Measurements from ENCODE around the gene FBN2. TPM values are rescaled to one million over a fixed set of nuclear protein-coding genes. Genes with fewer than 3 reads are reported as not detected.

The FBN2 gene
- total and polyA plus RNA-seq, 2 donors (not counting 1 experiment from before 2014, with no cell fraction given), result 43.1 to 80.1 TPM

- H3K9me3 ChIP-seq (ENCODE audit: control insufficient read depth, insufficient read depth, low read depth, low read length), result no peaks in the 10 kb centered on the region
- DNase-seq (ENCODE audit: low read depth in 2 of 2), result no peak
- no peak overlapping the region for H3K4me3 ChIP-seq (replicated peaks in 1 of 4; ENCODE audit: control extremely low read depth in 1 of 4, insufficient read depth in 1 of 4, low read depth in 3 of 4, low read length in 4 of 4)
- no peaks in the 10 kb centered on the region for H3K27me3 ChIP-seq (ENCODE audit: control insufficient read depth, insufficient read depth, low read length)
- no peak for TF ChIP-seq EZH2 (IDR thresholded peaks at IDR 0.05; ENCODE audit: low read length, missing control alignments)
- TF ChIP-seq, protein P1, sequence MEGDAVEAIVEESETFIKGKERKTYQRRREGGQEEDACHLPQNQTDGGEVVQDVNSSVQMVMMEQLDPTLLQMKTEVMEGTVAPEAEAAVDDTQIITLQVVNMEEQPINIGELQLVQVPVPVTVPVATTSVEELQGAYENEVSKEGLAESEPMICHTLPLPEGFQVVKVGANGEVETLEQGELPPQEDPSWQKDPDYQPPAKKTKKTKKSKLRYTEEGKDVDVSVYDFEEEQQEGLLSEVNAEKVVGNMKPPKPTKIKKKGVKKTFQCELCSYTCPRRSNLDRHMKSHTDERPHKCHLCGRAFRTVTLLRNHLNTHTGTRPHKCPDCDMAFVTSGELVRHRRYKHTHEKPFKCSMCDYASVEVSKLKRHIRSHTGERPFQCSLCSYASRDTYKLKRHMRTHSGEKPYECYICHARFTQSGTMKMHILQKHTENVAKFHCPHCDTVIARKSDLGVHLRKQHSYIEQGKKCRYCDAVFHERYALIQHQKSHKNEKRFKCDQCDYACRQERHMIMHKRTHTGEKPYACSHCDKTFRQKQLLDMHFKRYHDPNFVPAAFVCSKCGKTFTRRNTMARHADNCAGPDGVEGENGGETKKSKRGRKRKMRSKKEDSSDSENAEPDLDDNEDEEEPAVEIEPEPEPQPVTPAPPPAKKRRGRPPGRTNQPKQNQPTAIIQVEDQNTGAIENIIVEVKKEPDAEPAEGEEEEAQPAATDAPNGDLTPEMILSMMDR (conservative IDR thresholded peaks at IDR 0.05 in 1 of 2, IDR thresholded peaks at IDR 0.05 in 1 of 2; ENCODE audit: low read depth in 1 of 2, low read length in 2 of 2), result no peak
- no peak overlapping the region for H3K4me2 ChIP-seq (ENCODE audit: extremely low read depth, insufficient read depth, low read length)
- H3K79me2 ChIP-seq (ENCODE audit: control insufficient read depth, insufficient read depth, low read length), result no peaks in the 10 kb centered on the region
- no peaks in the 10 kb centered on the region for H3K36me3 ChIP-seq (ENCODE audit: control insufficient read depth, insufficient read depth, low read length)
- no peaks in the 10 kb centered on the region for H4K20me1 ChIP-seq (ENCODE audit: control insufficient read depth, extremely low read depth, insufficient read depth, low read length)
- H2AFZ ChIP-seq (ENCODE audit: low read length), result no peak overlapping the region
- no peak overlapping the region for H3K9ac ChIP-seq (ENCODE audit: insufficient read depth, low read length)
- no peaks in the 10 kb centered on the region for H3K4me1 ChIP-seq (ENCODE audit: control insufficient read depth, extremely low read depth, insufficient read depth, low read length)
- H3K27ac ChIP-seq (ENCODE audit: insufficient read depth, low read length), result no peak overlapping the region
Observed at GRCh38 chr5:128549496-128549895, 11.5 kb upstream of the FBN2 start.

DNA sequence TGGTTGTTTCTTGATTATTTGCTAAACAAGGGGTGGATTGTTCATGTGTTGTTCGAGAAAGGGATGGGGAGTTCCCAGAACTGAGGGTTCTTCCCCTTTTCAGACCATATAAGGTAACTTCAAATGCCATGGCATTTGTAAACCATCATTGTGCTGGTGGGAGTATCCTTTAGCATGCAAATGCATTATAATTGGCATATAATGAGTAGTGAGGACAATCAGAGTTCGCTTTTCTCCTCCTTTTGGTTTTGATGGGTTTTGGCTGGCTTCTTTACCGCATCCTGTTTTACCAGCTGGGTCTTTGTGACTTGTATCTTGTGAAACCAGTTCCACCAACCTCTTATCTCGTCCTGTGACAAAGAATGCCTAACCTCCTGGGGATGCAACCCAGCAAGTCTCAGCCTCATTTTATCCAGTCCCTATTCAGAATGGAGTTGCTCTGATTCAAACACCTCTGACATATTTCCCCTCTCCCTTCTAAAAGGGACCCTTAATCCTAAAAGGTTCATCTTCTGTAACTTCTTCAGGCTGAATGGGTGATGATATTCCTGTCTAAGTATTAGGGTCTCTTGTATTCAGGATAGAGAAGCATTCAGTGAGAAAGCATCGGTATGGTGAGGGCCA, 8.7 kb upstream of the FBN2 start:
- Histone ChIP-seq H3K9me3 (ENCODE audit: control insufficient read depth, insufficient read depth, low read depth, low read length) (no peaks in the 10 kb centered on the region), H3K27ac (ENCODE audit: insufficient read depth, low read length) (no peak overlapping the region), H2AFZ (ENCODE audit: low read length) (no peak overlapping the region), H3K79me2 (ENCODE audit: control insufficient read depth, insufficient read depth, low read length) (no peaks in the 10 kb centered on the region), H4K20me1 (ENCODE audit: control insufficient read depth, extremely low read depth, insufficient read depth, low read length) (no peaks in the 10 kb centered on the region), H3K4me1 (ENCODE audit: control insufficient read depth, extremely low read depth, insufficient read depth, low read length) (no peaks in the 10 kb centered on the region), H3K4me2 (ENCODE audit: extremely low read depth, insufficient read depth, low read length) (no peak overlapping the region), H3K9ac (ENCODE audit: insufficient read depth, low read length) (no peak overlapping the region), H3K27me3 (ENCODE audit: control insufficient read depth, insufficient read depth, low read length) (no peaks in the 10 kb centered on the region), H3K4me3 (replicated peaks in 1 of 4; ENCODE audit: control extremely low read depth in 1 of 4, insufficient read depth in 1 of 4, low read depth in 3 of 4, low read length in 4 of 4) (no peak overlapping the region), H3K36me3 (ENCODE audit: control insufficient read depth, insufficient read depth, low read length) (no peaks in the 10 kb centered on the region)
- no peak for DNase-seq (ENCODE audit: low read depth in 2 of 2)
- no peak for TF ChIP-seq EZH2 (IDR thresholded peaks at IDR 0.05; ENCODE audit: low read length, missing control alignments)
- TF ChIP-seq, protein P1 (conservative IDR thresholded peaks at IDR 0.05 in 1 of 2, IDR thresholded peaks at IDR 0.05 in 1 of 2; ENCODE audit: low read depth in 1 of 2, low read length in 2 of 2), result no peak

- no peaks in the 10 kb centered on the region for H3K4me1 ChIP-seq (ENCODE audit: control insufficient read depth, extremely low read depth, insufficient read depth, low read length)
- H3K79me2 ChIP-seq (ENCODE audit: control insufficient read depth, insufficient read depth, low read length), result no peaks in the 10 kb centered on the region
- H4K20me1 ChIP-seq (ENCODE audit: control insufficient read depth, extremely low read depth, insufficient read depth, low read length), result no peaks in the 10 kb centered on the region
- H3K27ac ChIP-seq (ENCODE audit: insufficient read depth, low read length), result no peak overlapping the region
- TF ChIP-seq, protein P1 (conservative IDR thresholded peaks at IDR 0.05 in 1 of 2, IDR thresholded peaks at IDR 0.05 in 1 of 2; ENCODE audit: low read depth in 1 of 2, low read length in 2 of 2), result no peak
- no peak for TF ChIP-seq EZH2 (IDR thresholded peaks at IDR 0.05; ENCODE audit: low read length, missing control alignments)
- DNase-seq (ENCODE audit: low read depth in 2 of 2), result no peak
- H2AFZ ChIP-seq (ENCODE audit: low read length), result no peak overlapping the region
- no peaks in the 10 kb centered on the region for H3K27me3 ChIP-seq (ENCODE audit: control insufficient read depth, insufficient read depth, low read length)
- H3K4me2 ChIP-seq (ENCODE audit: extremely low read depth, insufficient read depth, low read length), result no peak overlapping the region
- no peak overlapping the region for H3K9ac ChIP-seq (ENCODE audit: insufficient read depth, low read length)
- H3K9me3 ChIP-seq (ENCODE audit: control insufficient read depth, insufficient read depth, low read depth, low read length), result no peaks in the 10 kb centered on the region
- H3K4me3 ChIP-seq (replicated peaks in 1 of 4; ENCODE audit: control extremely low read depth in 1 of 4, insufficient read depth in 1 of 4, low read depth in 3 of 4, low read length in 4 of 4), result no peak overlapping the region
- H3K36me3 ChIP-seq (ENCODE audit: control insufficient read depth, insufficient read depth, low read length), result no peaks in the 10 kb centered on the region
Observed at GRCh38 chr5:128541385-128541784, 3.3 kb upstream of the FBN2 start.

All from fibroblast of lung (primary cell).